NCI-H2029 treated with DMSO at 0.1 percent for 48 hours (cell line): ENCODE results near the gene RHBDL1.

ENCODE experiments used
- DNase-seq: peaks from one replicate; lab custom pipeline; 2025; lab: John Stamatoyannopoulos, UW

RHBDL1 gene

GRCh38 chr16:674968-675883 is at the start of gene RHBDL1:
Gene RHBDL1, plus strand, starts transcription at chr16:675671. Its CDS starts 120 bp downstream, at chr16:675791.
- DNase-seq = no peak

DNA sequence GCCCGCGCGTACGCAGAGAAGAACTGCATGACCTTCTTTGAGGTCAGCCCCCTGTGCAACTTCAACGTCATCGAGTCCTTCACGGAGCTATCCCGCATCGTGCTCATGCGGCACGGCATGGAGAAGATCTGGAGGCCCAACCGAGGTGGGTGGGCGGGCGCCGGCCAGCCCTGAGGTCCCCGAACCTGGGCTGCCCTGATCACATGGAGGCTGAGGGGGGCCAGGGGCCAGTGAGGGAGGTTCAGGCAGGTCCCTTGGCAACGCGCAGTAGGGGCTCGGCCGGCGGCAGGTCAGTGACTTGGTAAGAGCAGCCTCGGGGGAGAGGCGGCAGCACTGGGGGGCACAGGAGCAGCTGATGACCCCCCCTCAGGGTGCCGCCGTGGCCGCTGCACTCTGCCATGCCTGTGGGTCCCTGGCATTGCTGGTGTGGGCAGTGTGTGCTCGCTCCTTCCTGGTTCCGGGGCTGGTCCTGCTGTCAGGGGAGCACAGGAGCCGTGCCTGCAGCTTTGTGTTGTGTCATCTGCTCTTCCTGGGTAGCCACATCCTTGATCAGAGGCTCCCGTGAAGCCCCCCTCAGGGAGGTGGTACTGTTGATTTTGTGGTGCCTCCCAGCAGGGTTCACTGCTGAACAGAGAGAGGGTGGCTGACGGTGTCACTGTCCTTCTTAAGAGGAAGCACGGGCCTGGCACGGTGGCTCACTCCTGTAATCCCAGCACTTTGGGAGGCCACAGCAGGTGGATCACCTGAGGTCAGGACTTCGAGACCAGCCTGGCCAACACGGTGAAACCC is 49.3 kb upstream of the RHBDL1 start:
- no peak for DNase-seq

GRCh38 chr16:626787-627453 is 48.6 kb upstream of the RHBDL1 start:
- DNase-seq = no peak

GRCh38 chr16:627454-628239 is 47.8 kb upstream of the RHBDL1 start:
- DNase-seq = peak; percentile 45

GRCh38 chr16:628321-629061 is 47.0 kb upstream of the RHBDL1 start:
- no peak for DNase-seq

GRCh38 chr16:629185-629832 is 46.2 kb upstream of the RHBDL1 start:
- no peak for DNase-seq

DNA sequence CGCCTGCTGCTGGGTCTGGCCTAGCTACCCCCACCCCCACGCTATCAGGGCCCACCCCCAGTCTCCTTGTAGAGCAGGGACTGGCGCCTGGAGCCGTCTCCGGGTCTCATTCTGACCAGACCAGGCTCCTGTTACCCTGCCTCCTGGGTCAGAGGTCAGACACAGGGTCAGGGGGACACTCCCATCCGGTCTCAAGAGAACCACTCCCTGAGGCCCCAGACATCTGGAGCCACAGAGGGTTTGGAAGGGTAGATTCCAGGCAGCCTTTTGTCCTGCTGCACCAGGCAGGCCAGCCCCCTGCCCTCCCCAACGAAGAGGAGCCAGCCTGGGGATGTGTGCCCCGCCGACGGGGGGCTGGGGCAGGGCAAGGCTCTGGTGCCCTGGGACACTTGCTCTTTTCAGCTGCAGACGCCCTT is 45.6 kb upstream of the RHBDL1 start:
- no peak for DNase-seq

GRCh38 chr16:630249-630814 is 45.1 kb upstream of the RHBDL1 start:
- no peak for DNase-seq

DNA sequence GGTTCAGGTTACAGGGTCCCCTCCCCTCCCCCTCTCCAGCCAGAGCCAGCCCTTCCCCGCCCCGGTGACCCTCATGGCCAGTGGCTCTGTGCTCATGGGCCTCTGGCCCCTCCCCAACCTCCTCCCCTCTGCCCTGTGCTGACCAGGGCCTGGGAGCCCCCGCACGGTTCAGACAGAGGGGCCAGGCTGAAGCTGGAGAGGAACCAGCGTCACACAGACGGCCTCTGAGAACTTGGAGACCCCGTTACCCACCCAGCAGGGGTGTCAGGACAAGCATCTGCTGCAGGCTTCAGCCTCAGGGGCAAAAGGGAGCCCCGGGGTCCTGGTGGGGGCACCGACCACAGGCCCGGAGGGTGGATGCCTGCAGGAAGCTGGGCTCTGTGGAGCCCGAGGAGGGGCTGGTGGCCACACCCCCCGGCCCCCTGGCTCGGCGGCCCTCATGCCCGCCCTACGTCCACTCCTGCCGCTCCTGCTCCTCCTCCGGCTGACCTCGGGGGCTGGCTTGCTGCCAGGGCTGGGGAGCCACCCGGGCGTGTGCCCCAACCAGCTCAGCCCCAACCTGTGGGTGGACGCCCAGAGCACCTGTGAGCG is 44.6 kb upstream of the RHBDL1 start, which contains the start of gene WFIKKN1:
TSS of gene WFIKKN1 (plus strand) at position 171 of the 591 bp plus-strand sequence. CDS start at position 440, 269 bp downstream.
- no peak for DNase-seq

DNA sequence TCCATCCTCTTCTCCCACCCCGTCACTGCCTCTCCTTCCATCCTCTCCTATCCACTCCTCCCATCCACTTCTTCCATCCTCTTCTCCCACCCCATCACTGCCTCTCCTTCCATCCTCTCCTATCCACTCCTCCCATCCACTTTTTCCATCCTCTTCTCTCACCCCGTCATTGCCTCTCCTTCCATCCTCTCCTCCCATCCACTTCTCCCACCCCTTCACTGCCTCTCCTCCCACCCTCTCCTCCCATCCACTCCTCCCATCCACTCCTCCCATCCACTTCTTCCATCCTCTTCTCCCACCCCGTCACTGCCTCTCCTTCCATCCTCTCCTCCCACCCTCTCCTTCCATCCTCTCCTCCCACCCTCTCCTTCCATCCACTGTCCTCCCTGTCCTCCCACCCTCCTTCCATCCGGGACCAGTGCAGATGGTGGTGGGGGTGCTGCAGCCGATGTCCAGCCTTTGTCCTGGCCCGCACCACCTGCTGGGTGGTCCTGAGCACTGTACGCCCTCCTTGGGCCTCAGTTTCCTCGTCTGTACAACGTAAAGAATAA is 43.6 kb upstream of the RHBDL1 start:
- DNase-seq = no peak

DNA sequence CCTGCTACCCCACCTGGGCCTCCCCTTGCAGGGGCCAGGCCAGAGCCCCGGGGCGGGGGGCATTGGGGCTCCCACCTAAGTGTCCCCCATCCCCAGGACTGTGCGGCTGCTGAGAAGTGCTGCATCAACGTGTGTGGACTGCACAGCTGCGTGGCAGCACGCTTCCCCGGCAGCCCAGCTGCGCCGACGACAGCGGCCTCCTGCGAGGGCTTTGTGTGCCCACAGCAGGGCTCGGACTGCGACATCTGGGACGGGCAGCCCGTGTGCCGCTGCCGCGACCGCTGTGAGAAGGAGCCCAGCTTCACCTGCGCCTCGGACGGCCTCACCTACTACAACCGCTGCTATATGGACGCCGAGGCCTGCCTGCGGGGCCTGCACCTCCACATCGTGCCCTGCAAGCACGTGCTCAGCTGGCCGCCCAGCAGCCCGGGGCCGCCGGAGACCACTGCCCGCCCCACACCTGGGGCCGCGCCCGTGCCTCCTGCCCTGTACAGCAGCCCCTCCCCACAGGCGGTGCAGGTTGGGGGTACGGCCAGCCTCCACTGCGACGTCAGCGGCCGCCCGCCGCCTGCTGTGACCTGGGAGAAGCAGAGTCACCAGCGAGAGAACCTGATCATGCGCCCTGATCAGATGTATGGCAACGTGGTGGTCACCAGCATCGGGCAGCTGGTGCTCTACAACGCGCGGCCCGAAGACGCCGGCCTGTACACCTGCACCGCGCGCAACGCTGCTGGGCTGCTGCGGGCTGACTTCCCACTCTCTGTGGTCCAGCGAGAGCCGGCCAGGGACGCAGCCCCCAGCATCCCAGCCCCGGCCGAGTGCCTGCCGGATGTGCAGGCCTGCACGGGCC is 42.8 kb upstream of the RHBDL1 start:
- no peak for DNase-seq

GRCh38 chr16:633336-634050 is 42.0 kb upstream of the RHBDL1 start:
- DNase-seq = no peak

DNA sequence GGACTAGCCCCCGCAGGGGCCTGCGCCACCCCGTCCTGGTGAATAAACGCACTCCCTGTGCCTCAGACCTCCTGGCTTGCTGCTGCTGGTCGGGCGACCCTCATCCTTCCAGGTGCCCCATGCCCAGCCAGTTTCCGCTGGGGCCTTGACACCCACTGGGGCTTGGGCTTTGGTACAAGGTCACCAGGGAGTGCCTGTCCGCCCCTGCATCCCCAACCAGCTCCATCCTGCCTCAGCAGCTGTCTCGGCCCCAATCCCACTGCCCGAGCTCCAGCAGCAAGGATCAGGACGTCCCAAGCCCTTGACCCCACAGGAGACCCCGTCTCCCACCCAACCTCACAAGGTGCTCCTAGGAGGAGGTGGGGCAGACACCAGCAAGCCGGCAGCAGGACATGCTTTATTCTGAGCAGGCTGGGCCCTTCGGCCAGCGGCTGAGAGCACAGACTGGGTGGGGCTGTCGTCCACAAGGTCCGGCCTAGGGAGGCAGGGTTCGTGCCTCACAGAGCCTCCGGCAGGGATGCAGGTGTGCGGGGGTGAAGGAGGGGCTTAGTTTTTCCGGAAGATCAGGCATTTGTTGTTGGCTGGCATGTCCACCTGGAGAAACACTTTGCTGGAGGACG is 41.3 kb upstream of the RHBDL1 start:
- DNase-seq = no peak

DNA sequence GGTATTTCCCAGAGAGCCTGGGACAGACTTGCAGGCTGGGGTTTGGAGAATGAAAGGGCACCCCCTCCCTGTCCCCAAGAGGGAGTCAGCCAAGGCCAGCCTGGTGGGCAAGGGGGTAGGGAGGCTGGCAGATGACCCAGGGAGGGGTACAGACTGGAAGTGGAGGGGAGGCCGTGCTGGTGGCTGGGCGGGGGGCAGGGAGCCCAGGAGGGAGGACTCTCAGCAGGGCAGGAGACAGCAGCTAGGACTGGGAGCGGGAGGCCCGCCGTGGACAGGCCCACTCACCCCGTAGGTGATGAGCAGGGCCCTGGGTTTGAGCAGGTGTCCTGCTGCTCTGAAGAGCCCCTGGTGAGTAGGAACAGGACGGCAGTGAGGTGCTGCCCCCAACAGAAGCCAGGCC is 40.5 kb upstream of the RHBDL1 start:
- no peak for DNase-seq

DNA sequence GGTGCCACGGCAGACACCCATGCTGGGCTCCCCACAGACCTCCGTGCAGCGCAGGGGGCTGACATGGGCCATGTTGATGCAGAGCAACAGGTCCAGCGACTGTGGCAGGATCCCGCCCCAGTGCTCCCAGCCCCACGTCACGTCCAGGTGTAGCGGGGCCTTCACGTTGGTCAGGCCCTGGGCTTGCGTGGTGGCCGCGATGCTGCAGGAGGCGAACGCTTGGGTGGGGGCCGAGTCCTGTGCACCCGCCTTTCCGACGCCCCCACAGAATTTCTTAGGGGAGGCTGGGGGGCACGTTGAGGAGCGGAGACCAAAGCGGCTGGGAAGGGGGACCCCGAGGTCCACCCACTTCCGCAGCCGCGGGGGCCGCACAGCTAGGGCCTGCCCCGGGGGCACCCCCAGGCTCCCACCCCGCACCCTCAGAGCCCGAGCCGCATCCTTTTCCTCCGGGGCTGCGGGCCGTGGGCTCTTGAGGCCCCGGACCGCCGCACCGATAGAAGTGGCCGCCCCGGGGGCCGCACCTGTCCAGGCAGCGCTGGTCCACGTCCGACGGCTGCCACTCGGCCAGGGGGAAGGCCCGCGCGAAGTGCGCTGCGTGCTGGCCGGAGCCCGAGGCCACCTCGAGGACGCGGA is 39.8 kb upstream of the RHBDL1 start:
- no peak for DNase-seq

- DNase-seq = peak; percentile 78
Observed at GRCh38 chr16:636206-637080, 39.0 kb upstream of the RHBDL1 start, which contains the start of gene METTL26. Gene METTL26, minus strand, starts transcription at chr16:636305. Its CDS starts 15 bp downstream, at chr16:636290.
